IPS-20b (cell line): ENCODE results near the gene MYPOP.

Experiments used
- H3K27ac ChIP-seq: one replicate; pipeline ENCODE4 v1.5.1; 2013; ENCODE audit warnings: low read length
- H3K27me3 ChIP-seq: 2 replicates; pipeline ENCODE4 v1.6.1; 2013; ENCODE audit warnings: mild to moderate bottlenecking, low read length, inconsistent platforms; ENCODE audit not compliant: insufficient read depth
- H3K36me3 ChIP-seq: 2 replicates; pipeline ENCODE4 v1.6.1; 2013; ENCODE audit warnings: low read depth, mild to moderate bottlenecking, inconsistent platforms, low read length, moderate library complexity; ENCODE audit not compliant: insufficient read depth
- H3K4me1 ChIP-seq: 2 replicates; pipeline ENCODE4 v1.6.1; 2013; ENCODE audit warnings: mild to moderate bottlenecking, control low read depth, inconsistent platforms, low read length, moderate library complexity; ENCODE audit not compliant: insufficient read depth
- H3K4me3 ChIP-seq: 2 replicates; pipeline ENCODE4 v1.5.1; 2013; ENCODE audit warnings: mild to moderate bottlenecking, low read length, inconsistent platforms
- H3K9ac ChIP-seq: 2 replicates; pipeline ENCODE4 v1.6.1; 2013; ENCODE audit warnings: low read depth, mild to moderate bottlenecking, inconsistent platforms, low read length, moderate library complexity
- H3K9me3 ChIP-seq: 2 replicates; pipeline ENCODE4 v1.6.1; 2013; ENCODE audit warnings: mild to moderate bottlenecking, low read depth, low read length, inconsistent platforms; ENCODE audit not compliant: insufficient read depth

Gene MYPOP

DNA sequence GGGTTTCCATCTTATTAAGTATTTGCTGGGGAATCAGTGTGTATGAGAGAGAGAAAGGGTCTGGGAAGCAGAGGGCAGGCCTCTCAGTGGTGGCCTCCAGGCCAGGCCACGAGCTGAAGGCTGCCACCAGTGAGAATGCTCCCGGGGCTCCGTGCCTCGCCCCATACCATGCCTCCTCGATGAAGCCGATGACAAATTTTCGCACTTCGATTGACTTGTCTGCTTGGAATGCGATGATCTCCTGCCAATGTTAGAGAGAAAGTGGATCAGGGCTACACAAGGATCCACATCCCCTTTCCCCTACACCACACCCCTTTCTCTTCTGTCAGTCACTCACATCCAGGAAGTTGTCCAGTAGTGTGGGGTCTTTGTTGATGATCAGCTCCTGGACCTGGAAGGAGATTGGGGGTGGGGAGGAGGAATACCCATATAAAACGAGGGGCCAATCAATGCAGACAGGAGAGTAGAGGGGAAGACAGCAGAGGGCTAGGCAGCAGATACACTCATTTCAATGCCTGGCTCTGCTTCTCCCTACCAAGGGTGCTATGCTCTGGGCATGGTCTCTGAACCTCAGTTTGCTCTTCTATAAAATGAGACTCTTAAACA, 50.2 kb downstream of the MYPOP start:
- no peak overlapping the region for H3K4me3 ChIP-seq
- H3K9me3 ChIP-seq: no peaks in the 10 kb centered on the region
- H3K27ac ChIP-seq: no peak overlapping the region
- no peak overlapping the region for H3K9ac ChIP-seq
- H3K4me1 ChIP-seq: no peaks in the 10 kb centered on the region
- no peaks in the 10 kb centered on the region for H3K27me3 ChIP-seq
- H3K36me3 ChIP-seq: peaks cover 78% of the 10 kb centered on the region

DNA sequence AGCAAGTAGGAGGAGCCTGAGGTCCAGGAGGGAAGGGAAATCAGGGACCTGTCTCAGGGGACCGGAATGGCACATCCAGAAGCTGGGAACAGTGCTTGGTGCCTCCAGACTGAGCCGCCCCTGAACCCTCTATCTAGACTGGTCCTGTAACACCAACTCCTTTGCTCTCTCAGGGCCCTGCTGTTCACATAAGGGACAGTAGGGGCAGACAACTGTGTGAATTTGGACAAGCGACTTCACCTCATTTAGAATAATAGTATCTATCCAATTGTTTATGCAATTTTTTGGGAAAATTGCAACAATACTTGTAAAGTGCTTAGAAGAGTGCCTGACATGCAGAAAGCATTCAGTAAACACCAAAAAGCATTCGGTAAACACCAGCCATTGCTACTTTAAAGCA, 53.5 kb downstream of the MYPOP start:
- Histone ChIP-seq H3K4me3 (no peak overlapping the region), H3K27ac (no peak overlapping the region), H3K9ac (no peak overlapping the region), H3K36me3 (peaks cover 99% of the 10 kb centered on the region), H3K4me1 (no peaks in the 10 kb centered on the region), H3K9me3 (no peaks in the 10 kb centered on the region), H3K27me3 (no peaks in the 10 kb centered on the region)

DNA sequence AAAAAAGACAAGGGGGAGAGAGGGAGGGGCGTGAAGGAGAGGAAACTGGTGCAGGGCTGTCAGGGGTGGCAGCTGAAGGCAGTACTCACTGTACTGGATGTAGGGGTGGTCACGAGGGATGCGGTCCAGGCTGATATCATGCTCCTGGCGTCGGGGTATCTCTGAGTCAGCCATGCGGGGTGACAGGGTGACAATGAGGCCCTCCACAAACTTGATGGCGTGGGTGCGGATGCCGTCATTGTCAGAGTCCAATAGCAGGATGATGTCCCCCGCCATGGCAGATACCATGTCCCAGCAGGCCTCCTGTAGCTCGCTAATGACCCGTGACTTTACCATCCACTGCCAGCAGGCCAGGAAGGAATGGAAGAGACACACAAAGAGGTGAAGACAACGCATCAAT, 54.8 kb downstream of the MYPOP start:
- H3K36me3 ChIP-seq: peaks cover 98% of the 10 kb centered on the region

DNA sequence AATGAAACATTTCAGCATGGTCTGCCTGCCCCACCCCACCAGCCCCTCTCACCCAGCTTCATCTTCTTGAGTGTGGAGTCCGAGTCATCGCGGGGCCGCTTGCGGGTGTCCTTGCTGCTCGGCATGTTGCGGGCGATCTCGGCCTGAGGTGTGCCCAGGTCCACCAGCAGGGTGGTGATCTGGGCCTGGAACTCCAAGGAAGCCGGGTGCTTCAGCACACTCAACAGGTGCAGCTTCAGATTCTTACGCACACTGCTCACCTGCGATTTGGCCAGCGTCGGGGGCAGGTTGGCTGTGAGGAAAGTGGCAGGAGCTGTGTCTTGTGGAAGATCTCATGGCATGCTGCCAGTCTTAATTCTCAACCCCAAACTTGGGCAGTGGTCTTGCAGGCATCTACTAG, 60.2 kb downstream of the MYPOP start:
- H3K4me3 ChIP-seq: no peak overlapping the region
- H3K36me3 ChIP-seq: peaks cover 98% of the 10 kb centered on the region
- H3K9ac ChIP-seq: no peak overlapping the region
- H3K27me3 ChIP-seq: no peaks in the 10 kb centered on the region
- H3K9me3 ChIP-seq: no peaks in the 10 kb centered on the region
- H3K4me1 ChIP-seq: no peaks in the 10 kb centered on the region
- no peak overlapping the region for H3K27ac ChIP-seq

More for the DNA sequence above, 54.8 kb downstream of the MYPOP start:
- H3K27me3 ChIP-seq: no peaks in the 10 kb centered on the region
- H3K27ac ChIP-seq: no peak overlapping the region
- H3K4me3 ChIP-seq: no peak overlapping the region
- no peaks in the 10 kb centered on the region for H3K4me1 ChIP-seq
- H3K9me3 ChIP-seq: no peaks in the 10 kb centered on the region
- H3K9ac ChIP-seq: no peak overlapping the region
